Small intestine (tissue), 7 donors: Measurements from ENCODE around the gene RAP1A. TPM values are rescaled to one million over a fixed set of nuclear protein-coding genes. Genes with fewer than 3 reads are reported as not detected.

ENCODE experiments used
- DNase-seq, 2 donors: peaks; one replicate each; pipeline versions ENCODE4 v3.0.0 to v3.0.0-alpha.2; 2013
- FAIRE-seq: peaks from 2 replicates; lab custom pipeline; 2012; peaks lifted over from hg19 to GRCh38; lab: Jason Lieb, UNC
- H3K27ac ChIP-seq, 3 donors: one replicate each; pipeline ENCODE4 v1.5.1; 2013; ENCODE audit warnings: low read length in 2 of 3, mild to moderate bottlenecking in 2 of 3, control low read depth in 1 of 3, inconsistent platforms in 1 of 3, low read depth in 1 of 3, moderate library complexity in 1 of 3
- H3K27me3 ChIP-seq, 3 donors: one replicate each; pipeline ENCODE4 v1.6.1; 2013; ENCODE audit warnings: low read length in 3 of 3, inconsistent platforms in 1 of 3; ENCODE audit not compliant: control insufficient read depth in 3 of 3, insufficient read depth in 3 of 3
- H3K36me3 ChIP-seq, 3 donors: one replicate each; pipeline ENCODE4 v1.6.1; 2013; ENCODE audit warnings: low read length in 3 of 3, inconsistent platforms in 1 of 3, low read depth in 1 of 3, mild to moderate bottlenecking in 1 of 3, moderate library complexity in 1 of 3; ENCODE audit not compliant: control insufficient read depth in 3 of 3, insufficient read depth in 2 of 3
- H3K4me1 ChIP-seq, 3 donors: one replicate each; pipeline ENCODE4 v1.6.1; 2013; ENCODE audit warnings: low read length in 2 of 3, inconsistent platforms in 1 of 3, low read depth in 1 of 3, mild to moderate bottlenecking in 1 of 3, moderate library complexity in 1 of 3; ENCODE audit not compliant: control insufficient read depth in 3 of 3, insufficient read depth in 2 of 3
- H3K4me3 ChIP-seq, 3 donors: one replicate each; pipeline ENCODE4 v1.5.1; 2013; ENCODE audit warnings: low read length in 3 of 3, control low read depth in 1 of 3, inconsistent platforms in 1 of 3, low read depth in 1 of 3, mild to moderate bottlenecking in 1 of 3, moderate library complexity in 1 of 3
- H3K9me3 ChIP-seq, 2 donors: one replicate each; pipeline ENCODE4 v1.6.1; 2013; ENCODE audit warnings: low read depth in 1 of 2, low read length in 1 of 2; ENCODE audit not compliant: control insufficient read depth in 2 of 2, insufficient read depth in 1 of 2
- WGBS, 3 donors: extraction: QIAGEN DNeasy Blood & Tissue Kit; methylation state at CpG; one replicate each; pipeline ENCODE4 v1.1.7; 2013; 5-methylcytosine and 5-hydroxymethylcytosine counted together
- polyA plus RNA-seq, 4 donors: library from polyadenylated mRNA; stranded (reverse) in 3 of 4; unstranded in 1 of 4; fragments of 200-250 nt in 3 of 4; fragments of 120-200 nt in 1 of 4; gene quantifications; one replicate each; pipeline versions ENCODE4 v1.2.1 to v1.2.3, GENCODE V29; 2013
- donor health status: healthy with polysubstance abuse.
- donor health status: control.
- donor health status: control.
- donor health status: Bipolar disorder and iron deficiency.
- donor health status: healthy.

The RAP1A gene
- polyA plus RNA-seq, 4 donors, result 75.4 to 150 (median 92.7) TPM

GRCh38 chr1:111720274-111720976 lies 100.8 kb downstream of the RAP1A start:
- DNase-seq (no peak), FAIRE-seq (no peak)
- H3K27me3 ChIP-seq, result no peaks in the 10 kb centered on the region
- H3K36me3 ChIP-seq, result peaks cover 0 to 3% (median 2%) of the 10 kb centered on the region in 3 donors
- no peaks in the 10 kb centered on the region for H3K9me3 ChIP-seq
- no peak overlapping the region for H3K4me3 ChIP-seq
- peak overlapping the region in 1 of 3 donors; percentile 35 for H3K27ac ChIP-seq
- 65 to 68% (median 65%) methylated on average over 7 of the region's 7 CpGs for WGBS, 3 donors
- no peaks in the 10 kb centered on the region for H3K4me1 ChIP-seq

GRCh38 chr1:111720977-111721786 lies 101.6 kb downstream of the RAP1A start:
- H3K27ac ChIP-seq, result peak overlapping the region in 1 of 3 donors; percentile 35
- WGBS, 3 donors, result 67 to 72% (median 71%) methylated on average over 10 of the region's 10 CpGs
- no peaks in the 10 kb centered on the region for H3K9me3 ChIP-seq
- no peak overlapping the region for H3K4me3 ChIP-seq
- H3K27me3 ChIP-seq, result no peaks in the 10 kb centered on the region
- DNase-seq (no peak), FAIRE-seq (no peak)
- no peaks in the 10 kb centered on the region for H3K4me1 ChIP-seq
- H3K36me3 ChIP-seq, result peaks cover 0 to 3% (median 2%) of the 10 kb centered on the region in 3 donors

- Histone ChIP-seq H3K9me3 (no peaks in the 10 kb centered on the region), H3K36me3 (peaks cover 0 to 7% (median 0%) of the 10 kb centered on the region in 3 donors), H3K4me1 (no peaks in the 10 kb centered on the region), H3K27me3 (no peaks in the 10 kb centered on the region), H3K27ac (no peak overlapping the region), H3K4me3 (no peak overlapping the region)
- 51 to 68% (median 57%) methylated on average over 7 of the region's 7 CpGs for WGBS, 3 donors
- peak in 1 of 2 donors; percentile 35 for DNase-seq
- no peak for FAIRE-seq
Measured at GRCh38 chr1:111723091-111723806, 103.7 kb downstream of the RAP1A start.

GRCh38 chr1:111723871-111724270 lies 104.3 kb downstream of the RAP1A start:
- DNase-seq (no peak), FAIRE-seq (no peak)
- Histone ChIP-seq H3K36me3 (peaks cover 0 to 7% (median 0%) of the 10 kb centered on the region in 3 donors), H3K27me3 (no peaks in the 10 kb centered on the region), H3K9me3 (no peaks in the 10 kb centered on the region), H3K27ac (no peak overlapping the region), H3K4me3 (no peak overlapping the region), H3K4me1 (no peaks in the 10 kb centered on the region)
- 22 to 50% (median 23%) methylated on average over 1 of the region's 1 CpG for WGBS, 3 donors

DNA sequence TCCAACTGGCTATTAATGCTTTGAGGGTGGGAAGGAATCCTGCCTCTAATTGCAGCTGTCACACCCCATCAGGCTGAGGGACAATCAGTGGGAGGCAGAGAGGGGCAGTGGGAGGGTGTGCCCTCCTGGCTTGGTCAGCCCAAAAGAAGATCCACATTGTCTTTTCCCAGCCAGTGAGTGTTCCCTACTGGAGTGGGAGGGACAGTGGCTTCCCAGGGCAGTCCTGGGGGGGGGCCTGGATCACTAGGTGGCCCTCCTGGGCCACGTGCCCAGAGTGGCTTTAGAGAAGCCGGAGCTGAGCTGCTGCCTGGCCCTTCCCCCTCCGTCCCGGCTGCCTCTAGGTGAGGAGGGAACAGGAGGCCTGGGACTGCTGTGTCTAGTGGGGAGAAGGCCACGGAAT lies 105.6 kb downstream of the RAP1A start:
- no peak overlapping the region for H3K4me3 ChIP-seq
- no peaks in the 10 kb centered on the region for H3K9me3 ChIP-seq
- DNase-seq (no peak), FAIRE-seq (no peak)
- H3K4me1 ChIP-seq, result no peaks in the 10 kb centered on the region
- no peak overlapping the region for H3K27ac ChIP-seq
- H3K27me3 ChIP-seq, result no peaks in the 10 kb centered on the region
- WGBS, 3 donors, result 18 to 58% (median 54%) methylated on average over 4 to 5 of the region's 5 CpGs
- peaks cover 0 to 7% (median 0%) of the 10 kb centered on the region in 3 donors for H3K36me3 ChIP-seq

DNA sequence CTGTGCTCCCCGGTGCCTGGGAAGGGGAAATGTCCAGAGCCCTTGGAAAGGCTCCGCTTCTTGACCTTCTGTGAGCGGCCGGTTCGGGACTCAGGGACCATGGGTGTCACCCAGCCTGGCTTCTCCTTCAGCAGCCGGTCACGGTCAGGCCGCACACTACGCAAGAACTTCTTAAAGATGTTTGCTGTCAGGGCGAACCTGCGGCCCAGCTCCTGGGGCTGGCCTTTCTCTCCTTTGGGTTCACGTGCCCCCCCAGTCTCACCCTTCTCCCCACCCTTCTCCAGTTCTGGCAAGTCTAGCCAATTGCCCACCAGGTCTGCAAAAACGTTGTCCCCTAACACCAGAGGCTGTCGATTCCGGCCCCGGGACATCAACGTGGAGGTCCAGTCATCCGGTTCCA lies 107.5 kb downstream of the RAP1A start:
- Histone ChIP-seq H3K27me3 (no peaks in the 10 kb centered on the region), H3K36me3 (peaks cover 0 to 9% (median 0%) of the 10 kb centered on the region in 3 donors), H3K4me1 (no peaks in the 10 kb centered on the region), H3K9me3 (no peaks in the 10 kb centered on the region), H3K27ac (no peak overlapping the region), H3K4me3 (no peak overlapping the region)
- DNase-seq (no peak), FAIRE-seq (no peak)
- WGBS, 3 donors, result 87 to 93% (median 89%) methylated on average over 17 to 18 of the region's 18 CpGs

DNA sequence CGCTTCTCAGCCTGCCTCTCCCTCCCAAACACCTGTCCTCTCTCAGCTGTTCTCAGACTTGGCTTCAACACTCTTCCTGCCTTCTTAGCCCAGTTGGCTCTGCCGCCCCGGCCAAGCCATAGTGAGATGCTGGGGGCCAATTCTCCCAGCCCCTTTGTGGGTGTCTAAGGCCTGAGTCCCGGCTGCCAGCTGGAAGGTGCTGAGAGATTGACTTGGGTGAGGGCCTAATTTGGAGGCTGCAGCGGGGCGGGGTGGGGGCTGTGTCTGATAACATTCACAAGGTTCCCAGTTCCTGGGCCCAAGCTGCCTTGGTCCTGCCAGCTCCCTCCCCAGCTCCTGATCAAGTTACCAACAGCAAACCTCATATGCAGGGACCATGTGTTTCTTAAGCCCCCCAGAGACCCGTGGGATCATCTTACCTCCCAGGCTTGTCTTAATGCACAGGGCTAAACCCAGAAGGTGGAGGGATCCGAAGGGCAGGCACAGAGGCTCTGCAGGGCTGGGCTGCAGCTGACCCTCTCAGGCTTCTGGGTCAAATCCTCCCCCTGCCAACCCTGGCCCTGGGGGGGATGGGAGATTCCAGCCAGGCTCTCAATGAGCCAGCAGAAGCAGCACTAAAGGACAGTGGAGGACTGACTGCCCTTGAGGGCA lies 109.8 kb downstream of the RAP1A start:
- WGBS, 3 donors, result 61 to 67% (median 67%) methylated on average over 8 of the region's 8 CpGs
- no peaks in the 10 kb centered on the region for H3K9me3 ChIP-seq
- FAIRE-seq (no peak), DNase-seq (no peak)
- H3K27me3 ChIP-seq, result no peaks in the 10 kb centered on the region
- peaks cover 0 to 11% (median 0%) of the 10 kb centered on the region in 3 donors for H3K36me3 ChIP-seq
- H3K4me1 ChIP-seq, result peaks cover 0 to 9% (median 4%) of the 10 kb centered on the region in 3 donors
- H3K4me3 ChIP-seq, result no peak overlapping the region
- H3K27ac ChIP-seq, result no peak overlapping the region
